Astrocyte (in vitro differentiated cells and primary cell): ENCODE measurements around the gene RHOT1. TPM values are rescaled to one million over a fixed set of nuclear protein-coding genes. Genes with fewer than 3 reads are reported as not detected.

ENCODE experiments used
- DNase-seq: peaks from one replicate; pipeline ENCODE4 v3.0.0-alpha.2; 2010; ENCODE audit warnings: low read depth
- FAIRE-seq: peaks from 2 replicates; lab custom pipeline; 2011; peaks lifted over from hg19 to GRCh38; lab: Jason Lieb, UNC
- H2AFZ ChIP-seq: 2 replicates; pipeline ENCODE4 v1.6.0; 2012; ENCODE audit warnings: low read depth, low read length, inconsistent platforms
- H3K27ac ChIP-seq: 2 replicates; pipeline ENCODE4 v1.5.1; 2011; ENCODE audit warnings: low read depth, low read length, inconsistent platforms
- H3K27me3 ChIP-seq: 2 replicates; pipeline ENCODE4 v1.6.0; 2011; ENCODE audit warnings: low read length, inconsistent platforms; ENCODE audit not compliant: insufficient read depth
- H3K36me3 ChIP-seq: 2 replicates; pipeline ENCODE4 v1.5.1; 2011; ENCODE audit warnings: low read length, inconsistent platforms; ENCODE audit not compliant: insufficient read depth
- H3K4me1 ChIP-seq: 2 replicates; pipeline ENCODE4 v1.5.1; 2011; ENCODE audit warnings: low read length, inconsistent platforms; ENCODE audit not compliant: insufficient read depth
- H3K4me2 ChIP-seq: 2 replicates; pipeline ENCODE4 v1.6.0; 2012; ENCODE audit warnings: low read length, inconsistent platforms
- H3K4me3 ChIP-seq: 2 replicates; pipeline ENCODE4 v1.5.1; 2011; ENCODE audit warnings: low read depth, mild to moderate bottlenecking, low read length, inconsistent platforms; ENCODE audit not compliant: insufficient read depth
- H3K79me2 ChIP-seq: 2 replicates; pipeline ENCODE4 v1.6.0; 2012; ENCODE audit warnings: mild to moderate bottlenecking, low read length, inconsistent platforms; ENCODE audit not compliant: insufficient read depth
- H3K9ac ChIP-seq: 2 replicates; pipeline ENCODE4 v1.6.0; 2012; ENCODE audit warnings: mild to moderate bottlenecking, low read length, inconsistent platforms
- H3K9me3 ChIP-seq: 2 replicates; pipeline ENCODE4 v1.5.1; 2012; ENCODE audit warnings: low read depth, mild to moderate bottlenecking, low read length, inconsistent platforms; ENCODE audit not compliant: insufficient read depth
- H4K20me1 ChIP-seq: 2 replicates; pipeline ENCODE4 v1.6.0; 2012; ENCODE audit warnings: low read length, inconsistent platforms; ENCODE audit not compliant: insufficient read depth
- H3K27ac Mint-ChIP-seq: one replicate; pipeline ENCODE4 v1.8.0; 2021; ENCODE audit warnings: mild to moderate bottlenecking, mixed read lengths; ENCODE audit not compliant: unreplicated experiment
- H3K27me3 Mint-ChIP-seq: one replicate; pipeline ENCODE4 v1.8.0; 2021; ENCODE audit warnings: low read depth, mixed read lengths; ENCODE audit not compliant: unreplicated experiment
- H3K36me3 Mint-ChIP-seq: one replicate; pipeline ENCODE4 v1.8.0; 2021; ENCODE audit warnings: low read depth, mixed read lengths; ENCODE audit not compliant: unreplicated experiment
- H3K4me1 Mint-ChIP-seq: one replicate; pipeline ENCODE4 v1.8.0; 2021; ENCODE audit warnings: low read depth, mixed read lengths; ENCODE audit not compliant: unreplicated experiment
- H3K4me3 Mint-ChIP-seq: one replicate; pipeline ENCODE4 v1.8.0; 2021; ENCODE audit warnings: mild to moderate bottlenecking, moderate library complexity, mixed read lengths; ENCODE audit not compliant: unreplicated experiment
- H3K9me3 Mint-ChIP-seq: one replicate; pipeline ENCODE4 v1.8.0; 2021; ENCODE audit warnings: mild to moderate bottlenecking, mixed read lengths; ENCODE audit not compliant: unreplicated experiment
- CTCF ChIP-seq: IDR thresholded peaks from 2 replicates; pipeline ENCODE4 v1.5.1; 2011; ENCODE audit warnings: low read depth, mild to moderate bottlenecking, inconsistent platforms, low read length, moderate library complexity; ENCODE audit not compliant: insufficient read depth
- EZH2 ChIP-seq: IDR thresholded peaks from 2 replicates; pipeline ENCODE4 v1.6.1; 2012; ENCODE audit warnings: mild to moderate bottlenecking, low read length, inconsistent platforms; ENCODE audit not compliant: insufficient read depth
- total RNA-seq: library from RNA; stranded (reverse); gene quantifications from 2 replicates; pipeline ENCODE4 v1.2.1, GENCODE V29; 2021

Gene RHOT1
- total RNA-seq, 1 donor from 2014 or later = 20.9 TPM

- Histone ChIP-seq H3K36me3 (no peaks in the 10 kb centered on the region), H3K27ac (no peak overlapping the region), H4K20me1 (no peaks in the 10 kb centered on the region), H3K4me1 (peaks cover 4% of the 10 kb centered on the region), H2AFZ (no peak overlapping the region), H3K4me3 (no peak overlapping the region), H3K9me3 (no peaks in the 10 kb centered on the region), H3K79me2 (no peaks in the 10 kb centered on the region), H3K9ac (no peak overlapping the region), H3K4me2 (no peak overlapping the region), H3K27me3 (peaks cover 11% of the 10 kb centered on the region)
- peak; percentile 60 for FAIRE-seq
- no peak overlapping the region for H3K27ac Mint-ChIP-seq
- peaks cover 22% of the 10 kb centered on the region for H3K27me3 Mint-ChIP-seq
- H3K9me3 Mint-ChIP-seq = no peaks in the 10 kb centered on the region
- TF ChIP-seq CTCF (peak; percentile 98), EZH2 (no peak)
- H3K4me1 Mint-ChIP-seq = peaks cover 2% of the 10 kb centered on the region
- no peak overlapping the region for H3K4me3 Mint-ChIP-seq
- DNase-seq = peak; percentile 32
- no peaks in the 10 kb centered on the region for H3K36me3 Mint-ChIP-seq
Observed at GRCh38 chr17:32253117-32253611, 110.9 kb downstream of the RHOT1 start.

DNA sequence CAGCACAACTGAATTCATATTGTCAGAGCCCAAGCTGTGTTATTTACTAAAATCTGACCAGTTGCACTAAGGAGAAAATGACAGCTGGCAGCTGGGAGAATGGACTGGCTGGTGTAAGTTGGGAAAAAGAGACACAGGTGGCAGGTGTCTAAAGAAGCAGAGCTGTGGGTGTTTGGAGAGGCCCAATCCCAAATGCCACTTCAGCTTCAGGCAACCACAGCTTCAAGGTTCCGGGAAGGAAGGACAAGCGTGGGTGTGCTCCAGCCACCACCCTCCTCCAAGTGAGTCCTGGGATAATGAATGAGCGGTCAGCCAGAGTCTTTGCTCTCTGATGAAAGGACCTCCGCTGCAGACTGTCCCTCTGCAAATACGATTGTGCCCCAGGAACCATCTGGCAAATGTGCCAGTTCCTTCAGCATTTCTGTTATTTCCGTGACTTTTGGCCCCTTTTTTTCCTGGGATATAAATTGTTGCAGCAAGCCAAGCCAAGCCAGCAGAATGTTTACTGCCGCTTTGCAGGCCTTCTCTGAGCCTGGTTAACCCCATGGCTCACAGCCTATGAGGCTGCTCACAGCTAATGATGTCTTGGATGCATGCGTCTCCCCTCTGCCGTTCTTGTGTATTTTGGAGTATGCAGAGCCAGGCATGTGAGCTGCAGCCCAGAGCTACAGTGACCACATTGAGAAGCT is 113.9 kb downstream of the RHOT1 start:
- peaks cover 22% of the 10 kb centered on the region for H3K4me1 Mint-ChIP-seq
- Histone ChIP-seq H3K4me3 (no peak overlapping the region), H3K4me2 (no peak overlapping the region), H3K27me3 (peaks cover 9% of the 10 kb centered on the region), H3K9me3 (no peaks in the 10 kb centered on the region), H4K20me1 (no peaks in the 10 kb centered on the region), H3K4me1 (peaks cover 10% of the 10 kb centered on the region), H3K79me2 (no peaks in the 10 kb centered on the region), H3K36me3 (no peaks in the 10 kb centered on the region), H2AFZ (no peak overlapping the region), H3K9ac (no peak overlapping the region), H3K27ac (no peak overlapping the region)
- H3K27me3 Mint-ChIP-seq = peaks cover 28% of the 10 kb centered on the region
- no peak overlapping the region for H3K27ac Mint-ChIP-seq
- FAIRE-seq (no peak), DNase-seq (peak; percentile 34)
- H3K36me3 Mint-ChIP-seq = peaks cover 3% of the 10 kb centered on the region
- H3K9me3 Mint-ChIP-seq = no peaks in the 10 kb centered on the region
- no peak overlapping the region for H3K4me3 Mint-ChIP-seq
- no peak for TF ChIP-seq EZH2

DNA sequence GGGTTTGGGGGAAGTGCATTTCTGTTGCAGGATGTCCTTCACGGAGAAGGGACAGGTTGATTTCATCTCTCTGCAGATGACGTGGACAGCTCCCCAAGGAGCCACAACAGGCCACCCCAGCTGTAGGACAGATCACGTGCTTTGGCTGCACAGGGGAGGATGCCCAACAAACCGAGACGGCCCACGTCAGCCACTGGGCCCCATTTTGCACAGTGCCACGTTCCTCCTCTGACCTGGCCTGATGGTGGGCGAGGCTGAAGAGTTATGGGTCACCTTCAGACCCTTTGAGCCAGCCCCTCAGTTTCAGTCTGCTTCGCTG is 114.4 kb downstream of the RHOT1 start:
- Mint-ChIP-seq H3K27me3 (peaks cover 28% of the 10 kb centered on the region), H3K4me3 (no peak overlapping the region), H3K27ac (no peak overlapping the region), H3K9me3 (no peaks in the 10 kb centered on the region), H3K36me3 (peaks cover 3% of the 10 kb centered on the region), H3K4me1 (peaks cover 27% of the 10 kb centered on the region)
- no peaks in the 10 kb centered on the region for H4K20me1 ChIP-seq
- no peak overlapping the region for H3K27ac ChIP-seq
- peaks cover 10% of the 10 kb centered on the region for H3K4me1 ChIP-seq
- no peaks in the 10 kb centered on the region for H3K36me3 ChIP-seq
- peaks cover 9% of the 10 kb centered on the region for H3K27me3 ChIP-seq
- H3K4me3 ChIP-seq = no peak overlapping the region
- DNase-seq (no peak), FAIRE-seq (no peak)
- H3K9me3 ChIP-seq = no peaks in the 10 kb centered on the region
- H3K9ac ChIP-seq = no peak overlapping the region
- H3K4me2 ChIP-seq = no peak overlapping the region
- no peaks in the 10 kb centered on the region for H3K79me2 ChIP-seq
- TF ChIP-seq EZH2 = no peak
- no peak for TF ChIP-seq CTCF
- no peak overlapping the region for H2AFZ ChIP-seq
